Ishikawa (cell line): ENCODE results near the gene PUS10.
A peak's percentile ranks its signal among the peaks of the same experiment; 100 is the strongest.

ENCODE experiments used
- CEBPB ChIP-seq: IDR thresholded peaks from 2 replicates; pipeline ENCODE4 v1.6.1; 2012
- CREB1 ChIP-seq: IDR thresholded peaks from 2 replicates; pipeline ENCODE4 v1.6.1; 2012; ENCODE audit warnings: low read depth
- EGR1 ChIP-seq: IDR thresholded peaks from 2 replicates; pipeline ENCODE4 v1.6.1; 2012
- EP300 ChIP-seq: IDR thresholded peaks from 2 replicates; pipeline ENCODE4 v1.6.1; 2012; ENCODE audit warnings: borderline replicate concordance
- FOXM1 ChIP-seq: IDR thresholded peaks from 2 replicates; pipeline ENCODE4 v1.6.1; 2012; ENCODE audit warnings: low read depth, borderline replicate concordance
- NFIC ChIP-seq: IDR thresholded peaks from 2 replicates; pipeline ENCODE4 v1.6.1; 2012
- RAD21 ChIP-seq: IDR thresholded peaks from 2 replicates; pipeline ENCODE4 v1.6.1; 2012; ENCODE audit warnings: low read depth
- TAF1 ChIP-seq: IDR thresholded peaks from 2 replicates; pipeline ENCODE4 v1.6.1; 2012; ENCODE audit warnings: low read depth, mild to moderate bottlenecking
- TCF12 ChIP-seq: IDR thresholded peaks from 2 replicates; pipeline ENCODE4 v1.6.1; 2012; ENCODE audit warnings: low read depth
- TEAD4 ChIP-seq: IDR thresholded peaks from 2 replicates; pipeline ENCODE4 v1.6.1; 2012
- YY1 ChIP-seq: IDR thresholded peaks from 2 replicates; pipeline ENCODE4 v1.6.1; 2012; ENCODE audit warnings: low read depth
- ZBTB7A ChIP-seq: IDR thresholded peaks from 2 replicates; pipeline ENCODE4 v1.6.1; 2012; ENCODE audit warnings: low read depth
- TF ChIP-seq, protein P1 (sequence below): IDR thresholded peaks from 2 replicates; pipeline ENCODE4 v1.6.1; 2012; ENCODE audit warnings: low read depth, mild to moderate bottlenecking
- TF ChIP-seq, protein P2 (sequence below): IDR thresholded peaks from 2 replicates; pipeline ENCODE4 v1.6.1; 2012
- TF ChIP-seq, protein P3 (sequence below): IDR thresholded peaks from 2 replicates; pipeline ENCODE4 v1.6.1; 2012

PUS10 gene

DNA sequence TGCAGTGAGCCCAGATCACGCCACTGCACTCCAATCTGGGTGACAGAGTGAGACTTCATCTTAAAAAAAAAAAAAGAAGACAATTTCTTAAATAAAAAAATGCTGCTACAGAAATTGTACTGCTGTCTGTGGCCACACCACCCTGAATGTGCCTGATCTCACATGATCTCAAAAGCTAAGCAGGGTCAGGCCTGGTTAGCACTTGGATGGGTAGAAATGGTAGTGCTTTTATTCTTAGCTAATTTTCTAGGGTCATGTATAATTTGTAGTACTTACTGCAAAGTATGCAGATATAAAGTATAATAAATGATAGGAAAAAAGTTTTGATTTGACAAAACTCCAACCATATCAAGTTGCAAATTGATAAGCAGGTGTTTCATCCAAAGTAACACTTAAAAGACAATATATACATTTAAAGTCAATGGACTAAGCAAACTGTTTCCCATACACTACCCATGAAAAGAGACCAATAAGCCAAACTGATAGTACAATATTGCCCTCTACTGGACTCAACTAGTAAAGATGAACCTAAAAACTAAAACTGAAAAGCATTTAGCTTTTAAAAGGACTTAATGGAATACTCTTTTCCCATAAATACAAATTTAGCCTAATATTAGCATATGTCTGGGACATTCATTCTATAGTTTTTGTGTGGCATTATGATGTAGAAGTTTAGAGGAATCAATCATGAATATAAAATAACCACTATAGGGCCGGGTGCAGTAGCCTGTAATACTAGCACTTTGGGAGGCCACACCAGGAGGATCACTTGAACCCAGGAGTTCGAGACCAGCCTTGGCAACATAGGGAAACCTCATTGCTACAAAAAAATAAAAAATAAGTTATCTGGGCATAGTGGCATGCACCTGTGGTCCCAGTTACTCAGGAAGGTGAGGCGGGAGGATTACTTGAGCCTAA is 19.2 kb downstream of the PUS10 start:
- TF ChIP-seq RAD21 (peak; percentile 86), FOXM1 (no peak)
- TF ChIP-seq, protein P1, sequence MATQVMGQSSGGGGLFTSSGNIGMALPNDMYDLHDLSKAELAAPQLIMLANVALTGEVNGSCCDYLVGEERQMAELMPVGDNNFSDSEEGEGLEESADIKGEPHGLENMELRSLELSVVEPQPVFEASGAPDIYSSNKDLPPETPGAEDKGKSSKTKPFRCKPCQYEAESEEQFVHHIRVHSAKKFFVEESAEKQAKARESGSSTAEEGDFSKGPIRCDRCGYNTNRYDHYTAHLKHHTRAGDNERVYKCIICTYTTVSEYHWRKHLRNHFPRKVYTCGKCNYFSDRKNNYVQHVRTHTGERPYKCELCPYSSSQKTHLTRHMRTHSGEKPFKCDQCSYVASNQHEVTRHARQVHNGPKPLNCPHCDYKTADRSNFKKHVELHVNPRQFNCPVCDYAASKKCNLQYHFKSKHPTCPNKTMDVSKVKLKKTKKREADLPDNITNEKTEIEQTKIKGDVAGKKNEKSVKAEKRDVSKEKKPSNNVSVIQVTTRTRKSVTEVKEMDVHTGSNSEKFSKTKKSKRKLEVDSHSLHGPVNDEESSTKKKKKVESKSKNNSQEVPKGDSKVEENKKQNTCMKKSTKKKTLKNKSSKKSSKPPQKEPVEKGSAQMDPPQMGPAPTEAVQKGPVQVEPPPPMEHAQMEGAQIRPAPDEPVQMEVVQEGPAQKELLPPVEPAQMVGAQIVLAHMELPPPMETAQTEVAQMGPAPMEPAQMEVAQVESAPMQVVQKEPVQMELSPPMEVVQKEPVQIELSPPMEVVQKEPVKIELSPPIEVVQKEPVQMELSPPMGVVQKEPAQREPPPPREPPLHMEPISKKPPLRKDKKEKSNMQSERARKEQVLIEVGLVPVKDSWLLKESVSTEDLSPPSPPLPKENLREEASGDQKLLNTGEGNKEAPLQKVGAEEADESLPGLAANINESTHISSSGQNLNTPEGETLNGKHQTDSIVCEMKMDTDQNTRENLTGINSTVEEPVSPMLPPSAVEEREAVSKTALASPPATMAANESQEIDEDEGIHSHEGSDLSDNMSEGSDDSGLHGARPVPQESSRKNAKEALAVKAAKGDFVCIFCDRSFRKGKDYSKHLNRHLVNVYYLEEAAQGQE, result no peak

DNA sequence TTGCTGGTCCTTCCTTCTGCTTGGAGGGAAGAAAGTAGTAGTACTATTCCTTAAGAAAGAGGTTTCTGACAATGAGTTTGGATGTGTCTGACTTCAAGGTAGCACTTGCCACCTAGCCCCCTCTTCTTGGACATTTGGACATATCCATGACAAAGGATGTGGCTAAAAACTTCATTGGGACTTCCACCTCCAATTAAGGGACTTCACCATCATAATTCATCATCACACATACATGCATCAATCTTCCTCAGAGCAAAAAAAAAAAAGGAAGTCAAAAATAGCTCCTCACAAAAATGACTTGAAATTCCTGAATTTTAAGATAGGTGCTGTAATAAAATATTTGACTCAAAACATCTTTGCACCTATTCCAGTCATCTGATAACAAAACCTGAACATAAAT is 23.9 kb downstream of the PUS10 start:
- TF ChIP-seq, protein P2, sequence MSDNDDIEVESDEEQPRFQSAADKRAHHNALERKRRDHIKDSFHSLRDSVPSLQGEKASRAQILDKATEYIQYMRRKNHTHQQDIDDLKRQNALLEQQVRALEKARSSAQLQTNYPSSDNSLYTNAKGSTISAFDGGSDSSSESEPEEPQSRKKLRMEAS, result no peak
- TF ChIP-seq YY1 (no peak), CREB1 (no peak), RAD21 (no peak), FOXM1 (no peak), TEAD4 (no peak), NFIC (no peak), ZBTB7A (no peak), TAF1 (no peak), EP300 (no peak), EGR1 (no peak), TCF12 (no peak), CEBPB (no peak)
- TF ChIP-seq, protein P1, result no peak
- TF ChIP-seq, protein P3, sequence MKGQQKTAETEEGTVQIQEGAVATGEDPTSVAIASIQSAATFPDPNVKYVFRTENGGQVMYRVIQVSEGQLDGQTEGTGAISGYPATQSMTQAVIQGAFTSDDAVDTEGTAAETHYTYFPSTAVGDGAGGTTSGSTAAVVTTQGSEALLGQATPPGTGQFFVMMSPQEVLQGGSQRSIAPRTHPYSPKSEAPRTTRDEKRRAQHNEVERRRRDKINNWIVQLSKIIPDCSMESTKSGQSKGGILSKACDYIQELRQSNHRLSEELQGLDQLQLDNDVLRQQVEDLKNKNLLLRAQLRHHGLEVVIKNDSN, result no peak

DNA sequence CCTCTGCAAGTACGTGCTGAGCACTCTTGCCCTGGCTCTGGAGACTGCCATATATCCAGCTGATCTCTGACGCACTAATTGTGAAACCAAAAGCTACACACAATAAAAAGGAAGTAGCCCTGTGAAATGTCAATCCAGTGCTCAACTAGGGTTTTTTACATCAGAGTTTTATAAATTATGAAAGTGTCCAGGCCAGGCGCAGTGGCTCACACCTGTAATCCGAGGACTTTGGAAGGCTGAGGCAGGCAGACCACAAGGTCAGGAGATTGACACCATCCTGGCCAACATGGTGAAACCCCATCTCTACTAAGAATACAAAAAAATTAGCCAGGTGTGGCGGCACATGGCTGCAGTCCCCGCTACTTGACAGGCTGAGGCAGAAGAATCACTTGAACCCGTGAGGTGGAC is 25.1 kb downstream of the PUS10 start:
- TF ChIP-seq YY1 (no peak), NFIC (no peak), TCF12 (no peak), RAD21 (no peak), TEAD4 (no peak), EGR1 (no peak), FOXM1 (no peak), TAF1 (no peak), CEBPB (no peak), CREB1 (no peak), EP300 (no peak), ZBTB7A (no peak)
- TF ChIP-seq, protein P3, result no peak
- TF ChIP-seq, protein P1, result no peak
- TF ChIP-seq, protein P2, result no peak

DNA sequence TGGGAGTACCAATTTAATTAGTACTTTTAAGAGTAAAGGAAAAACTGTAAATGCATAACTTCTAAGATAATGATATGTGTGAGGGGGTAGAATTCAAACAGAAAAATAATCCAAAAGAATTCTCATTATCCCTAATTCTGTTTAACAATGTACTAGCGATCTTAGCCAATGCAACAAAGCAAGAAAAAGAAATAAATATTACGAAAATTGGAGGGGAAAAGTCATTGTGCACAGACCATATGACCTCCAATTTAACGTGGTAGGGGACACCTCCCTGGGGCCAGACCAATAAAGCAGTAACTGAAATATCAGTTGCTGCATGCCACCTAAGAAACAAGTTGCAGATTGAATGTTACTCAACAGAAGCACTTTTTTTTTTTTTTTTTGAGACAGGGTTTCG is 26.4 kb downstream of the PUS10 start:
- TF ChIP-seq, protein P1, result no peak
- TF ChIP-seq EGR1 (no peak), NFIC (no peak), ZBTB7A (no peak), CEBPB (no peak), RAD21 (no peak), TEAD4 (no peak), TCF12 (no peak), FOXM1 (no peak), CREB1 (no peak), YY1 (no peak), TAF1 (no peak), EP300 (no peak)
- TF ChIP-seq, protein P3, result no peak
- TF ChIP-seq, protein P2, result no peak
